Retinal pigment epithelial cell (primary cell): ENCODE results near the gene KRT76.

Experiments used
- DNase-seq: peaks from one replicate; pipeline ENCODE4 v3.0.0-alpha.2; 2010; ENCODE audit warnings: low read depth
- H3K4me3 ChIP-seq: 2 replicates; pipeline ENCODE4 v1.5.1; 2011; ENCODE audit warnings: mild to moderate bottlenecking, low read length, control low read depth, moderate library complexity
- TF ChIP-seq, protein P1 (sequence below): conservative IDR thresholded peaks from 2 replicates; pipeline ENCODE4 v1.5.1; 2011; ENCODE audit warnings: low read depth, low read length, control low read depth, inconsistent platforms

Gene KRT76

DNA sequence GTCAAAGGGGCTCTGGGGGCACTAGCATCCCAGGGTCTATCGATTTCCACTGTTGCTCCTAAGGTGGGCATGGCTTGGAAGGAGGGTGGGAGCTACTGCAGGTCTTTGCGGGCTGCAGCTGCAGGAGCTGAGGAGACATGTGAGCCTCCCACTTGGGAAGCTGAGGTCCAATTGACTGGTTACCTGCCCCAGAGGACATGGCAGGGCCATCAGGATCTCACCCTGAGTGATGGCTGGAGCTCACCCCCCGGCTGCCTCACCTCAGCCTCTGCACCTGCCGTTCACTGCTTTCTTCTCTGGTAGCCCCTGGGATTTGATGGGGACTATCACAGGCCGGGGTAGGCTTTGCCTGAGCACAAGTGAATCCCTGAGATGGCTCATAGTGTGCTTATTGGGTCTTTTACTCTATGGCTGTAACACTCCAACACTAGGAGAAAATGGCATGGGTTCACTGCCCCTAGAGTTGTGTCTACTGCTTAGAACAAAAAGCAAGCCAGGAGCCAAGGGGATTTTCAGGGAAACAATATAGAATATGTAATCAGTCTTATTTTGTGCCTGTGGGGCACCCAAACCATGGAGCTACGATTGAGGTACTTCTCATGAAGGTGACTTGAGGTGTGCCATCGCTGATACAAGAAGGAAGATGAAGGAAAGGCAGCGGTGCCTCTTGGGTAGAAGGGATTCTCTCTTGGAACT, 40.0 kb upstream of the KRT76 start:
- DNase-seq: no peak

DNA sequence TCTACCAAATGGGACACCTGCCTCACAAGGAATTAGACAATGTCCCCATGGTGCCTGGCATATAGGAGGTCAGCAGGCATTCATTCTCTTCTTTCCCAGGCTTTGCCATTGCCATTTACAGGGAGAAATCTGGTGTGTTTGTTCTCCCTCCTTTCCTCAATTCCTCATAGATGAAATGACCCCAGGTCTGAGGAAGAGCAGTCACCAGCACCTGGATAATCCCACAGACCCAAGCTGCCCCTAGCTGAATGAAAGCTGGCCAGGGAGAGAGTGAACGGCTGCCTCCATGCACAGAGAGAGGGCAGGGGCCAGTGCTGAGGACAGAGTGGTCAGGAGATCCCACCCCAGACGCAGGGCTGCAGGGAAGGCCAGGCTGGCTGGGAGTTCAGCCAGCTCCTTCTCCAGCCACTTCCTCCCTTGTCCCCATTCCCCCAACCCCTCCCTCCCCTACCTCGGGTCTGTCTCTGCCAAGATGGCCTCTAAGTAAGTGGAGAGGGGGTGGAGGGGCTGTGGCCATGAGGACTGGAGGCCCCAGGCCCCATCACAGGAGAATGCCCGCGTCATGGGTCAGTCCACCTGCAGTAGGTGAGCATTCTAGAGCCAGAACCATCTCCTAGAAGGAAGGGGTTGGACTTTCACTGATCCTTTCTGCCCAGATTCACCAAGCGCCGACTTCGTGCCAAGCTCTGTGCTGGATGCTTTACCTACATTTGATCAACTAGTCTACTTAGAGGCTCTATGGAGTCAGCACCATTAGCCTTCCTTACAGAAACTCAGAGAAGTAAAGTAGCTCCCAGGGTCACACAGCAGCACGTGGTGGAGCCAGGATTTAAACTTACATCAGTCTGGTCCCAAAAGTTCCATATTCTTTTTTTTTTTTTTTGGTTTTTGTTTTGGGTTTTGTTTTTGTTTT, 38.8 kb upstream of the KRT76 start:
- no peak overlapping the region for H3K4me3 ChIP-seq
- TF ChIP-seq, protein P1, sequence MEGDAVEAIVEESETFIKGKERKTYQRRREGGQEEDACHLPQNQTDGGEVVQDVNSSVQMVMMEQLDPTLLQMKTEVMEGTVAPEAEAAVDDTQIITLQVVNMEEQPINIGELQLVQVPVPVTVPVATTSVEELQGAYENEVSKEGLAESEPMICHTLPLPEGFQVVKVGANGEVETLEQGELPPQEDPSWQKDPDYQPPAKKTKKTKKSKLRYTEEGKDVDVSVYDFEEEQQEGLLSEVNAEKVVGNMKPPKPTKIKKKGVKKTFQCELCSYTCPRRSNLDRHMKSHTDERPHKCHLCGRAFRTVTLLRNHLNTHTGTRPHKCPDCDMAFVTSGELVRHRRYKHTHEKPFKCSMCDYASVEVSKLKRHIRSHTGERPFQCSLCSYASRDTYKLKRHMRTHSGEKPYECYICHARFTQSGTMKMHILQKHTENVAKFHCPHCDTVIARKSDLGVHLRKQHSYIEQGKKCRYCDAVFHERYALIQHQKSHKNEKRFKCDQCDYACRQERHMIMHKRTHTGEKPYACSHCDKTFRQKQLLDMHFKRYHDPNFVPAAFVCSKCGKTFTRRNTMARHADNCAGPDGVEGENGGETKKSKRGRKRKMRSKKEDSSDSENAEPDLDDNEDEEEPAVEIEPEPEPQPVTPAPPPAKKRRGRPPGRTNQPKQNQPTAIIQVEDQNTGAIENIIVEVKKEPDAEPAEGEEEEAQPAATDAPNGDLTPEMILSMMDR: no peak
- no peak for DNase-seq

More for the DNA sequence above, 40.0 kb upstream of the KRT76 start:
- H3K4me3 ChIP-seq: no peak overlapping the region
- TF ChIP-seq, protein P1: no peak

DNA sequence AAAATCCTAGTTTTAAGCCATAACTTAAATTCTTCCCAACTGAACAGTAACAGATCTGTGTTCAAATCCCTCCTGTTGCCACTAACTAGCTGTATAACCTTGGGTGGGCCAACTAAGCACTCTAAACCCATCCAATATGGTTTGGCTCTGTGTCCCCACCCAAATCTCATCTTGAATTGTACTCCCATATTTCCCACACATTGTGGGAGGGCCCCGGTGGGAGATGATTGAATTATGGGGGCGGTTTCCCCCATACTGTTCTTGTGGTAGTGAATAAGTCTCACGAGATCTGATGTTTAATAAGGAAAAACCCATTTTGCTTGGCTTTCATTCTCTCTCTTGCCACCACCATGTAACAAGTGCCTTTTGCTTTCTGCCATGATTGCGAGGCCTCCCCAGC, 38.0 kb upstream of the KRT76 start:
- TF ChIP-seq, protein P1: no peak
- no peak for DNase-seq
- no peak overlapping the region for H3K4me3 ChIP-seq

DNA sequence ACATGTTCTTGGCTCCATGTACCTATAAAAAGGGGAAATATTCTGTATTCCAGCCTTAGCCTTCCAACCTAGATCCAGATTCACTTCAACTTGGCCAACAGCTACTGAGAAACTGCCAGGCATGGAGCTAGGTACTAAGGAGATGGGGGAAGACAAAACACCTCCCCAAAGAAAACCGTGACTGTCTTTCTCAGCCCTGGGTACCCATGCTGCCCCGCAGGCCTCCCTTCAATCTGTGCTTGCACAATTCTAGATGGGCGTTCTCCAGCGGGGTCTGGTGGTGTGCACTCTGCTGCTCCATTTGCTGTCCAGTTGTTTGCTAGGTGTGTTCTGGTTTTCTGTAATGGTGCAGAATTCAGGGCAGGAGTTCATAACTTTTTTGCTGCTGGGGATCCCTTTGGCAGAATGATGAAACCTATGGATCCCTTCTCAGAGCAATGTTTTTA, 37.6 kb upstream of the KRT76 start:
- H3K4me3 ChIP-seq: no peak overlapping the region
- DNase-seq: no peak
- TF ChIP-seq, protein P1: no peak

DNA sequence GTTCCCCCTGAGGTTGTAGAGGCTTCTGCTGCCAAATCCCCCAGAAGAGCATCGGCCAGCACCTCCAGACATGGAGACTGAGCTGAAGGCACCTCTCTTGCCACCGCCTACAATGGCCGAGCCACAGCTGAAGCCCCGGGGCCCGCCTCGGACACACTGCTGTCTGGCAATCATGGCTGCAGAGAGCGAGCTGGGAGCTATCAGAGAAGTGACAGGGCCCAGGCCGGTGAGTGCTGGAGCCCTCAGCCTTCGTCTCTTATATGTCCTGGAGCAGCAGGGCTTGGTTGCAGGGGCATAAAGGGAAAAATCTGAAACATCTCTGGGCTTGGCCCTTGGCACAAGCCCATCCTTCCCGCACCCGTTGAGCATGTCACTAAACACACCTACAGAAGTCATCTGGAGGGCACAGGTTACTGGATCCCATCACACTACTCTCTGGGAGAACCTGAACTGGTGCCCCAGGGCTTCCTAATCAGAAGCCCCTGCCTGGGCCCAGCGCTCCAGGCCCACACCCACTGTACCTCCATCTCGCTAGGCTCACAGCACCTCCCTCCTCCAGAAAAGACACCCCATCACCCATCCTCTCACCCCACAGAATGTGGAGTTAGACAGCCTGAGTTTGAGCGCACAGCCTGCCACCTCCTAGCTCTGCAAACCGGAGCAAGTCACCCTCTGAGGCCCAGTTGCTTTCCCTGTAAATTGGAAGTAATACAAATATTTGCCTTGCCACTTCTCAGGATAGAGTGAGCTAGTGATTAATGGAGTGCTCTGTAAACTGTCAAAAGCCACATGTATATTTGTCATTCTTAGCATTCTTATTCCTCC, 37.0 kb upstream of the KRT76 start, which contains the start of gene KRT4:
KRT4 (minus strand) TSS at position 232 of the 825 bp plus-strand sequence; CDS start at position 174, 58 bp downstream.
- TF ChIP-seq, protein P1: no peak
- no peak within 1 kb of the TSS for H3K4me3 ChIP-seq
- no peak for DNase-seq

DNA sequence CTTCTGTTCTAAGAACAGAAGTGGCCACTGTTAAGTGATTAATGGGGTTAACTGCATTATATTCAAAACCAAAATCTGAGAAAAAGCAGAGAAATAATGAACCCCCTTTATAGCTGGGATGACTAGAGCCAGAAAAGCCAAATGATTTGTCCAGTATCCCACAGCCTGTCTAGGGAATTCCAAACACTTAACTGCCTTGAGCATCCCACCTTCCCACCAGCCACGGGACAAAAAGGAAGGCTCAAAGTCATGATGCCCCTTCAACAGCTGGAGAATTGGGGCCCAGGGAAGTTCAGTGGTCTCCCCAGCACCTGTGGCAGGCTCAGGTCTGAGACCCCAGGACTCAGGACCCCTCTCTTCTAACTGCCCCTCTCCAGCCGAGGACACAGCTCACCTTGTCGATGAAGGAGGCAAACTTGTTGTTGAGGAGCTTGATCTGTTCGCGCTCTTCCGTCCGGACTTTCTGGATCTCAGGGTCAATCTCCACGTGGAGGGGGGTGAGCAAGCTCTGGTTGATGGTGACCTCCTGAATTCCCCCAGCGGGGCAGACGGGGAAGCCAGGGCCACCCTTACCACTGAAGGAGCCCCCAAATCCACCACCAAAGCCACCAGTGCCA, 36.2 kb upstream of the KRT76 start:
- DNase-seq: no peak
- TF ChIP-seq, protein P1: no peak
- no peak overlapping the region for H3K4me3 ChIP-seq
